K562 (cell line): ENCODE data around the gene DEDD2. TPM values are rescaled to one million over a fixed set of nuclear protein-coding genes. Genes with fewer than 3 reads are reported as not detected.

ENCODE experiments used
- ATAC-seq: fragments of 200-7000 bp; cut with Tn5 transposase; 3 replicates; pipeline ENCODE4 v1.9.1; 2020; ENCODE audit warnings: moderate library complexity
- BruUV-seq: library from RNA; stranded (reverse); fragments of 400-500 nt; replicated peaks from 2 replicates; lab custom pipeline; 2021; lab: Mats Ljungman, UMichigan
- CTCF ChIA-PET: fragments of 300-600 bp; formaldehyde crosslinking; extraction: SDS; loops from one replicate; lab custom pipeline; 2021; ENCODE audit warnings: low intra/inter-chr PET ratio; lab: Yijun Ruan, JAX
- POLR2A ChIA-PET: fragments of 300-600, 350-650 bp; sonication (Branson Sonifier 250); formaldehyde crosslinking; extraction: SDS; loops from one replicate; lab custom pipeline; 2021; ENCODE audit warnings: antibody characterized with exemption, inconsistent platforms; lab: Yijun Ruan, JAX
- DNase-seq, 4 experiments: peaks; one replicate each; pipeline versions ENCODE4 v3.0.0 to v3.0.0-alpha.2; 2011 to 2018; ENCODE audit warnings: low spot score in 3 of 4, mixed read lengths in 3 of 4; ENCODE audit errors: extremely low read depth in 1 of 4
- FAIRE-seq: peaks from 2 replicates; lab custom pipeline; 2011; peaks lifted over from hg19 to GRCh38; lab: Jason Lieb, UNC
- H2AFZ ChIP-seq: 2 replicates; pipeline ENCODE4 v1.6.0; 2011; ENCODE audit warnings: low read depth, low read length, control low read depth, inconsistent platforms
- H3K27ac ChIP-seq: fragments of 200-600 bp; 3 replicates; pipeline ENCODE4 v1.8.0; 2011; ENCODE audit warnings: low read depth, mild to moderate bottlenecking, control low read depth, inconsistent platforms, low read length, moderate library complexity, mixed read lengths; ENCODE audit errors: extremely low read depth
- H3K27me3 ChIP-seq, 2 experiments: fragments of 300-600 bp in 1 of 2; 2 replicates in 1 of 2; 3 replicates in 1 of 2; pipeline versions ENCODE4 v1.6.0 to v1.8.0; 2011; ENCODE audit warnings: inconsistent platforms in 2 of 2, low read length in 2 of 2, mild to moderate bottlenecking in 1 of 2, mixed read lengths in 1 of 2, moderate library complexity in 1 of 2; ENCODE audit not compliant: control insufficient read depth in 2 of 2, insufficient read depth in 2 of 2
- H3K36me3 ChIP-seq: fragments of 300-600 bp; 3 replicates; pipeline ENCODE4 v1.8.0; 2011; ENCODE audit warnings: mild to moderate bottlenecking, low read length, inconsistent platforms; ENCODE audit not compliant: control insufficient read depth, insufficient read depth
- H3K4me1 ChIP-seq, 2 experiments: fragments of 200-600 bp in 1 of 2; replicated peaks in 1 of 2; 2 replicates in 1 of 2; 3 replicates in 1 of 2; pipeline versions ENCODE4 v1.5.1 to v1.8.0; 2011; ENCODE audit warnings: inconsistent platforms in 2 of 2, low read length in 2 of 2, mild to moderate bottlenecking in 1 of 2, mixed read lengths in 1 of 2, moderate library complexity in 1 of 2; ENCODE audit not compliant: control insufficient read depth in 2 of 2, insufficient read depth in 2 of 2
- H3K4me2 ChIP-seq: 2 replicates; pipeline ENCODE4 v1.6.1; 2011; ENCODE audit warnings: low read length, control low read depth, inconsistent platforms, mixed read lengths; ENCODE audit not compliant: insufficient read depth
- H3K4me3 ChIP-seq: fragments of 200-600 bp; sonication (generic), shearing (Covaris generic); 2 replicates; pipeline ENCODE4 v1.5.1; 2016; ENCODE audit warnings: control low read depth, inconsistent platforms
- H3K79me2 ChIP-seq: fragments of 200-600 bp; 3 replicates; pipeline ENCODE4 v1.8.0; 2011; ENCODE audit warnings: low read length, inconsistent platforms; ENCODE audit not compliant: control insufficient read depth, insufficient read depth
- H3K9ac ChIP-seq, 2 experiments: 2 replicates each; pipeline versions ENCODE4 v1.6.0 to v1.6.1; 2011; ENCODE audit warnings: low read depth in 2 of 2, low read length in 2 of 2, control low read depth in 1 of 2, inconsistent platforms in 1 of 2, mild to moderate bottlenecking in 1 of 2, mixed read lengths in 1 of 2; ENCODE audit not compliant: insufficient read depth in 1 of 2
- H3K9me1 ChIP-seq: one replicate; pipeline ENCODE4 v1.6.0; 2011; ENCODE audit warnings: inconsistent platforms, mild to moderate bottlenecking, low read length, moderate library complexity; ENCODE audit not compliant: control insufficient read depth, insufficient read depth
- H3K9me3 ChIP-seq: replicated peaks from 2 replicates; pipeline ENCODE4 v1.5.1; 2011; ENCODE audit warnings: low read depth, low read length, inconsistent platforms; ENCODE audit not compliant: control insufficient read depth, insufficient read depth
- H4K20me1 ChIP-seq: replicated peaks from 2 replicates; pipeline ENCODE4 v1.6.1; 2011; ENCODE audit warnings: low read length, inconsistent platforms, mixed read lengths; ENCODE audit not compliant: control insufficient read depth, insufficient read depth
- CBX3 ChIP-seq, 2 experiments: IDR thresholded peaks; 1 replicate in 1 of 2; 2 replicates in 1 of 2; pipeline ENCODE4 v1.6.1; 2012; ENCODE audit warnings: inconsistent platforms in 2 of 2, low read length in 2 of 2, borderline replicate concordance in 1 of 2, control low read depth in 1 of 2
- CC2D1A ChIP-seq: fragments of 450-650 bp; IDR thresholded peaks from 2 replicates; pipeline ENCODE4 v1.6.1; 2017; ENCODE audit warnings: mild to moderate bottlenecking
- CSDE1 ChIP-seq, 2 experiments: fragments of 450-650 bp; IDR thresholded peaks; 2 replicates each; pipeline ENCODE4 v1.6.1; 2016; ENCODE audit warnings: mild to moderate bottlenecking in 1 of 2
- DEAF1 ChIP-seq: fragments of 450-650 bp; formaldehyde crosslinking; IDR thresholded peaks from 2 replicates; pipeline ENCODE4 v1.4.0; 2020; ENCODE audit warnings: mild to moderate bottlenecking, moderate library complexity
- KDM2B ChIP-seq: fragments of 250-450 bp; sonication (Bioruptor Pico); IDR thresholded peaks from 2 replicates; pipeline ENCODE4 v1.8.0; 2021; ENCODE audit warnings: mild to moderate bottlenecking, moderate library complexity
- NR4A1 ChIP-seq, 2 experiments: fragments of 250-450 bp in 1 of 2; fragments of 450-650 bp in 1 of 2; sonication (Bioruptor Pico) in 1 of 2; IDR thresholded peaks; 2 replicates each; pipeline versions ENCODE4 v1.4.0 to v1.6.1; 2016 to 2020; ENCODE audit warnings: mild to moderate bottlenecking in 2 of 2, missing compliant biosample characterization in 1 of 2, missing genetic modification characterization in 1 of 2, moderate library complexity in 1 of 2
- PBX2 ChIP-seq, 2 experiments: IDR thresholded peaks in 1 of 2; conservative IDR thresholded peaks in 1 of 2; 2 replicates each; pipeline ENCODE4 v1.6.1; 2016; ENCODE audit warnings: low read depth in 2 of 2, mild to moderate bottlenecking in 1 of 2, missing compliant biosample characterization in 1 of 2, missing genetic modification characterization in 1 of 2, moderate library complexity in 1 of 2
- RAD21 ChIP-seq, 2 experiments: fragments of 250-450 bp in 1 of 2; fragments of 450-650 bp in 1 of 2; sonication (Bioruptor Pico) in 1 of 2; formaldehyde crosslinking in 1 of 2; IDR thresholded peaks in 1 of 2; conservative IDR thresholded peaks in 1 of 2; 2 replicates each; pipeline versions ENCODE4 v1.4.0 to v1.8.0; 2020 to 2022; ENCODE audit warnings: mild to moderate bottlenecking in 2 of 2, moderate library complexity in 1 of 2
- TAF1 ChIP-seq: IDR thresholded peaks from 2 replicates; pipeline ENCODE4 v1.6.1; 2011; ENCODE audit warnings: mild to moderate bottlenecking, low read length, moderate library complexity; ENCODE audit not compliant: insufficient read depth, control insufficient read depth, severe bottlenecking; ENCODE audit errors: extremely low read depth
- TSC22D4 ChIP-seq: fragments of 450-650 bp; IDR thresholded peaks from 2 replicates; pipeline ENCODE4 v1.6.1; 2016; ENCODE audit warnings: missing genetic modification characterization, missing biosample characterization, control low read depth
- USF1 ChIP-seq: sonication (generic); formaldehyde crosslinking; IDR thresholded peaks from 2 replicates; pipeline ENCODE4 v1.9.0; 2022; ENCODE audit warnings: mild to moderate bottlenecking, missing genetic modification reagents
- WGBS: fragments of 100-300 bp; shearing (Covaris generic); methylation state at CpG from one replicate; pipeline ENCODE4 v1.1.6; 2016; ENCODE audit warnings: low coverage, mixed read lengths; ENCODE audit not compliant: insufficient coverage; ENCODE audit errors: missing lambda C conversion rate; 5-methylcytosine and 5-hydroxymethylcytosine counted together
- in situ Hi-C: fragments of 300-500 bp; cut with MboI; formaldehyde crosslinking; loops from 4 replicates; pipeline ENCODE4 v1.15.0; 2018; ENCODE audit warnings: inconsistent platforms, mixed read lengths
- intact Hi-C: fragments of 100-400 bp; cut with micrococcal nuclease; formaldehyde crosslinking; loops from 2 replicates; pipeline ENCODE4 v1.14.2; 2022
- polyA plus RNA-seq, 8 experiments: library from polyadenylated mRNA; depleted of rRNA in 4 of 8; stranded (reverse) in 5 of 8; unstranded in 3 of 8; fragments of >200 nt; fragmentation: Nextera tagmentation in 2 of 8; fragmentation: Illumina TruSeq in 1 of 8; extraction: Ambion mirVana in 2 of 8; extraction: Trizol in 1 of 8; gene quantifications; 2 replicates each; pipeline versions ENCODE4 v1.2.1 to v1.2.3, GENCODE V29; 2011 to 2014; ENCODE audit warnings: inconsistent platforms in 1 of 8, missing spikeins in 1 of 8
- total RNA-seq, 7 experiments: library from RNA; depleted of rRNA in 6 of 7; stranded (reverse); fragments of >200 nt in 6 of 7; fragmentation: Illumina TruSeq in 2 of 7; extraction: Trizol in 2 of 7; gene quantifications; 2 replicates each; pipeline versions ENCODE4 v1.2.1 to v1.2.3, GENCODE V29; 2011 to 2021; ENCODE audit warnings: low replicate concordance in 1 of 7

Gene DEDD2
- total and polyA plus RNA-seq, 9 of the 15 experiments (the other 6 are each of a cell fraction or from before 2014, with no cell fraction given) = 4.3 to 43.0 (median 29.2) TPM

- Histone ChIP-seq H3K4me2 (no peak overlapping the region), H3K9me3 (no peaks in the 10 kb centered on the region), H2AFZ (no peak overlapping the region), H3K9ac (no peak overlapping the region), H3K27ac (no peak overlapping the region), H4K20me1 (peaks cover 8% of the 10 kb centered on the region; the same call in 1 of the 2 replicates), H3K9me1 (no peaks in the 10 kb centered on the region), H3K36me3 (no peaks in the 10 kb centered on the region), H3K27me3 (peaks cover 40 to 51% of the 10 kb centered on the region in 2 experiments), H3K4me3 (no peak overlapping the region), H3K4me1 (no peaks in the 10 kb centered on the region), H3K79me2 (no peaks in the 10 kb centered on the region)
- BruUV-seq = no TSS peak
- intact Hi-C loops = no loop called here
- ATAC-seq (no peak), FAIRE-seq (no peak), DNase-seq (no peak)
- TF ChIP-seq NR4A1 (CRISPR knock-in tag; IDR thresholded peaks at IDR 0.05) (no peak), NR4A1 (tag; IDR thresholded peaks at IDR 0.05) (no peak), CSDE1 (IDR thresholded peaks at IDR 0.05) (no peak), TAF1 (no peak), DEAF1 (CRISPR knock-in tag) (no peak), USF1 (no peak), CC2D1A (no peak), PBX2 (CRISPR knock-in tag; IDR thresholded peaks at IDR 0.05; ENCODE audit: low read depth) (no peak), PBX2 (tag; conservative IDR thresholded peaks at IDR 0.05; ENCODE audit: low read depth) (no peak), RAD21 (CRISPR knock-in tag; conservative IDR thresholded peaks at IDR 0.05 in 1 of 2, IDR thresholded peaks at IDR 0.05 in 1 of 2) (no peak), KDM2B (CRISPR knock-in tag) (no peak), TSC22D4 (tag) (no peak), CBX3 (IDR thresholded peaks at IDR 0.05; ENCODE audit: borderline replicate concordance in 1 of 2, low read length in 2 of 2) (no peak)
- CTCF ChIA-PET = interaction anchor here (0.6 kb wide), 1 partner anchor 274 kb away, joined by 3 read pairs; no protein-coding TSS in a partner anchor
- in situ Hi-C loops = no loop called here
- 4% methylated on average over 14 of the region's 21 CpGs for WGBS
- POLR2A ChIA-PET = no interaction called here
Measured at GRCh38 chr19:42161616-42162263, 55.7 kb downstream of the DEDD2 start.
